Natural killer cell (primary cell): Measurements from ENCODE around the gene DNPH1. TPM values are rescaled to one million over a fixed set of nuclear protein-coding genes. Genes with fewer than 3 reads are reported as not detected.

Source experiments
- ATAC-seq, 3 donors: fragments of 150-1000 bp in 2 of 3; fragments of 200-7000 bp in 1 of 3; cut with Tn5 transposase; 1 replicate in 1 of 3; 2 replicates in 2 of 3; pipeline ENCODE4 v1.10.0; 2021; ENCODE audit warnings: mild to moderate bottlenecking in 2 of 3, moderate library complexity in 2 of 3
- DNase-seq, 2 donors: peaks; one replicate each; pipeline versions ENCODE4 v3.0.0 to v3.0.0-alpha.2; 2013 to 2021; ENCODE audit warnings: mixed read lengths in 1 of 2
- H3K27ac ChIP-seq: one replicate; pipeline ENCODE4 v1.5.1; 2013; ENCODE audit warnings: mild to moderate bottlenecking, low read length
- H3K27me3 ChIP-seq: one replicate; pipeline ENCODE4 v1.6.1; 2013; ENCODE audit warnings: low read length; ENCODE audit not compliant: control insufficient read depth, insufficient read depth
- H3K36me3 ChIP-seq: one replicate; pipeline ENCODE4 v1.6.1; 2013; ENCODE audit warnings: low read length; ENCODE audit not compliant: control insufficient read depth, insufficient read depth
- H3K4me1 ChIP-seq: one replicate; pipeline ENCODE4 v1.6.1; 2013; ENCODE audit warnings: low read length; ENCODE audit not compliant: control insufficient read depth, insufficient read depth
- H3K4me3 ChIP-seq: one replicate; pipeline ENCODE4 v1.5.1; 2013; ENCODE audit warnings: low read length
- H3K9me3 ChIP-seq: one replicate; pipeline ENCODE4 v1.6.1; 2013; ENCODE audit warnings: low read length; ENCODE audit not compliant: control insufficient read depth, insufficient read depth
- H3K27ac Mint-ChIP-seq, 2 donors: one replicate each; pipeline ENCODE4 v1.8.0; 2022; ENCODE audit warnings: mild to moderate bottlenecking in 2 of 2, mixed read lengths in 2 of 2, moderate library complexity in 1 of 2
- H3K27me3 Mint-ChIP-seq, 2 donors: one replicate each; pipeline ENCODE4 v1.8.0; 2022; ENCODE audit warnings: low read depth in 2 of 2, mixed read lengths in 2 of 2
- H3K36me3 Mint-ChIP-seq: one replicate; pipeline ENCODE4 v1.8.0; 2022; ENCODE audit warnings: mixed read lengths
- H3K4me1 Mint-ChIP-seq, 2 donors: one replicate each; pipeline ENCODE4 v1.8.0; 2022; ENCODE audit warnings: mixed read lengths in 2 of 2
- H3K4me3 Mint-ChIP-seq: one replicate; pipeline ENCODE4 v1.8.0; 2022; ENCODE audit warnings: mild to moderate bottlenecking, moderate library complexity, mixed read lengths
- H3K9me3 Mint-ChIP-seq, 2 donors: one replicate each; pipeline ENCODE4 v1.8.0; 2022; ENCODE audit warnings: mixed read lengths in 2 of 2
- CTCF ChIP-seq: fragments of 200-600 bp; IDR thresholded peaks from one replicate; pipeline ENCODE4 v1.8.0; 2022; ENCODE audit warnings: antibody characterized with exemption
- WGBS: methylation state at CpG from one replicate; pipeline ENCODE4 v1.1.7; 2013; ENCODE audit warnings: missing lambda C conversion rate; ENCODE audit not compliant: insufficient coverage; 5-methylcytosine and 5-hydroxymethylcytosine counted together
- intact Hi-C: fragments of 100-400 bp; cut with micrococcal nuclease; formaldehyde crosslinking; loops from one replicate; pipeline ENCODE4 v1.14.2; 2022
- total RNA-seq, 4 donors: library from RNA; stranded (reverse); fragments of 120-200 nt in 1 of 4; gene quantifications; one replicate each; pipeline versions ENCODE4 v1.2.3 to v1.2.4, GENCODE V29; 2013 to 2022

Gene DNPH1
- total RNA-seq, 3 donors from 2014 or later (not counting 1 experiment from before 2014, with no cell fraction given): 6.1 to 10.2 (median 8.0) TPM

- peaks cover 17% of the 10 kb centered on the region for H3K4me1 ChIP-seq
These were observed 47.7 kb downstream of the DNPH1 start for GRCh38 chr6:43181621-43181941.

DNA sequence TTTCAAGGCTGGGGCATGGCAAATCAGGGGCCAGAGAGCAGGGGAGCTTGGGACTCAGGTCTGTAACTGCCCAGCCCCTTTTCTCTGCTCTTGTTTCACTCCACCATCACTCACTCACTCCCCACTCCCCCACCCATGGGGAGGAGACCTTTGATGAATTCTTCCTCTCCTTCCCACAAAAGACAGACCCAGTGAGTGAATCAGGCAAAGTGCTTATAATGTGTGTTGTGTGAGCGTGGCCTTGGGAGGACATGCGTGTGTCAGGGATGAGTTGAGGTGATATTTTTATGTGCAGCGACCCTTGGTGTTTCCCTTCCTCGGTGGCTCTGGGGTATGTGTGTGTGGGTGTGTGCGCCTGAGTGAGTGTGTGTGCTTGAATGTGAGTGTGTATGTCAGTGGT lies 48.3 kb downstream of the DNPH1 start:
- intact Hi-C loops: no loop called here
- Histone ChIP-seq H3K27ac (no peak overlapping the region), H3K4me1 (peaks cover 19% of the 10 kb centered on the region), H3K27me3 (no peaks in the 10 kb centered on the region), H3K36me3 (peaks cover 44% of the 10 kb centered on the region), H3K4me3 (no peak overlapping the region), H3K9me3 (no peaks in the 10 kb centered on the region)
- Mint-ChIP-seq H3K36me3 (no peaks in the 10 kb centered on the region), H3K9me3 (no peaks in the 10 kb centered on the region), H3K4me1 (peaks cover 36 to 38% of the 10 kb centered on the region in 2 donors), H3K27me3 (no peaks in the 10 kb centered on the region), H3K4me3 (peak overlapping the region; percentile 89), H3K27ac (peak overlapping the region; percentile 79 to 81)
- TF ChIP-seq CTCF: no peak
- 73% methylated on average over 5 of the region's 5 CpGs for WGBS
- ATAC-seq (no peak), DNase-seq (no peak)

More at GRCh38 chr6:43181621-43181941, 47.7 kb downstream of the DNPH1 start:
- TF ChIP-seq CTCF: no peak
- 68% methylated on average over 9 of the region's 9 CpGs for WGBS
- peak overlapping the region; percentile 89 for H3K4me3 Mint-ChIP-seq
- DNase-seq (no peak), ATAC-seq (no peak)
- no peaks in the 10 kb centered on the region for H3K27me3 ChIP-seq
- intact Hi-C loops: no loop called here
- H3K4me1 Mint-ChIP-seq: peaks cover 36 to 42% of the 10 kb centered on the region in 2 donors
- H3K4me3 ChIP-seq: peak overlapping the region; percentile 80
- H3K36me3 ChIP-seq: peaks cover 43% of the 10 kb centered on the region
- H3K9me3 Mint-ChIP-seq: no peaks in the 10 kb centered on the region
- H3K36me3 Mint-ChIP-seq: no peaks in the 10 kb centered on the region
- H3K9me3 ChIP-seq: no peaks in the 10 kb centered on the region
- no peaks in the 10 kb centered on the region for H3K27me3 Mint-ChIP-seq
- H3K27ac Mint-ChIP-seq: peak overlapping the region; percentile 79 to 81
- peak overlapping the region; percentile 39 for H3K27ac ChIP-seq

DNA sequence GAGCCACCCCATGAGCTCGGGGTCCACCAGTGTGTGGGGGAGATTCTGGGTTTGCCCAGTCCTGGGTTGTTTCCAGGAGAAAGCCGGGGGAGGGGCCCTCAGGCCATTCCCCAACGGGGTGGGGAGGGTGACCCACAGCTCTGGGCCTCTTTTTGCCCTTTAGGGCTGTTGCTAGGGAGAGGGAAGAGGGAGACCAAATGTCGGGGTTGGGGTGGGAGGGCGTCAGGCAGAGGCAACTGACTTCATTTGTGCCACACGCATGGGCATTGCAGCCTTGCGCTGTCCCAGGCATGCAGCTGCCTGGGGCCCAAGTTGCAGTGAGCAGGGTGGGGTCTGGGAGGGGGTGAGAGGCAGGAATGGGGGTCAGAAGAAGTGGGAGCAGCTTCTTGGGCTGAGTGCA lies 49.2 kb downstream of the DNPH1 start:
- DNase-seq (no peak), ATAC-seq (no peak)
- H3K27ac Mint-ChIP-seq: no peak overlapping the region
- Histone ChIP-seq H3K9me3 (no peaks in the 10 kb centered on the region), H3K4me3 (no peak overlapping the region), H3K36me3 (peaks cover 43% of the 10 kb centered on the region), H3K27ac (no peak overlapping the region), H3K27me3 (no peaks in the 10 kb centered on the region), H3K4me1 (peaks cover 27% of the 10 kb centered on the region)
- WGBS: 86% methylated on average over 6 of the region's 7 CpGs
- TF ChIP-seq CTCF: no peak
- H3K4me3 Mint-ChIP-seq: no peak overlapping the region
- H3K9me3 Mint-ChIP-seq: no peaks in the 10 kb centered on the region
- intact Hi-C loops: no loop called here
- peaks cover 35 to 36% of the 10 kb centered on the region in 2 donors for H3K4me1 Mint-ChIP-seq
- H3K36me3 Mint-ChIP-seq: no peaks in the 10 kb centered on the region
- H3K27me3 Mint-ChIP-seq: no peaks in the 10 kb centered on the region
